GM23338 (cell line): Measurements from ENCODE around the gene PIGZ. TPM values are rescaled to one million over a fixed set of nuclear protein-coding genes. Genes with fewer than 3 reads are reported as not detected.

Source experiments
- ATAC-seq: fragments of 200-7000 bp; cut with Tn5 transposase; 3 replicates; pipeline ENCODE4 v1.9.1; 2020
- DNase-seq: peaks from one replicate; pipeline ENCODE4 v3.0.0-alpha.2; 2015; ENCODE audit warnings: low spot score
- H2AFZ ChIP-seq: fragments of 200-600 bp; sonication (generic); 2 replicates; pipeline ENCODE4 v1.8.0; 2016; ENCODE audit warnings: antibody characterized with exemption, mild to moderate bottlenecking, moderate library complexity
- H3F3A ChIP-seq: fragments of 200-600 bp; sonication (generic); replicated peaks from 2 replicates; pipeline ENCODE4 v1.8.0; 2017; ENCODE audit warnings: antibody characterized with exemption, mixed run types, low read depth
- H3K27ac ChIP-seq: fragments of 200-600 bp; sonication (generic); 2 replicates; pipeline ENCODE4 v1.6.1; 2016; ENCODE audit warnings: low read depth
- H3K27me3 ChIP-seq: fragments of 200-600 bp; sonication (generic); 2 replicates; pipeline ENCODE4 v1.8.0; 2016; ENCODE audit warnings: mild to moderate bottlenecking, mixed run types, moderate library complexity; ENCODE audit not compliant: insufficient read depth
- H3K36me3 ChIP-seq: fragments of 200-600 bp; sonication (generic); 2 replicates; pipeline ENCODE4 v1.8.0; 2016; ENCODE audit warnings: mild to moderate bottlenecking; ENCODE audit not compliant: insufficient read depth
- H3K4me1 ChIP-seq: fragments of 200-600 bp; sonication (generic); 2 replicates; pipeline ENCODE4 v1.8.0; 2016; ENCODE audit warnings: mild to moderate bottlenecking, moderate library complexity; ENCODE audit not compliant: insufficient read depth
- H3K4me2 ChIP-seq: fragments of 200-600 bp; sonication (generic); 2 replicates; pipeline ENCODE4 v1.7.1; 2017; ENCODE audit warnings: mixed run types
- H3K4me3 ChIP-seq: fragments of 200-600 bp; sonication (generic); 2 replicates; pipeline ENCODE4 v1.6.1; 2016; ENCODE audit warnings: mixed run types
- H3K79me2 ChIP-seq: fragments of 200-600 bp; sonication (generic); replicated peaks from 2 replicates; pipeline ENCODE4 v1.8.0; 2017; ENCODE audit warnings: mild to moderate bottlenecking; ENCODE audit not compliant: insufficient read depth
- H3K9me2 ChIP-seq: fragments of 200-600 bp; sonication (generic); 2 replicates; pipeline ENCODE4 v1.8.0; 2017; ENCODE audit not compliant: insufficient read depth
- H4K20me1 ChIP-seq: fragments of 200-600 bp; sonication (generic); replicated peaks from 2 replicates; pipeline ENCODE4 v1.8.0; 2017; ENCODE audit warnings: mild to moderate bottlenecking; ENCODE audit not compliant: insufficient read depth
- H3K27ac Mint-ChIP-seq: 2 replicates; pipeline ENCODE4 v1.8.0; 2020; ENCODE audit warnings: inconsistent platforms, mild to moderate bottlenecking, moderate library complexity, mixed read lengths
- H3K27me3 Mint-ChIP-seq: 3 replicates; pipeline ENCODE4 v1.8.0; 2022; ENCODE audit warnings: low read depth, mild to moderate bottlenecking, moderate library complexity, mixed read lengths, inconsistent platforms; ENCODE audit not compliant: insufficient read depth, poor library complexity
- H3K36me3 Mint-ChIP-seq: 3 replicates; pipeline ENCODE4 v1.8.0; 2021; ENCODE audit warnings: low read depth, mild to moderate bottlenecking, inconsistent platforms, moderate library complexity, mixed read lengths
- H3K4me1 Mint-ChIP-seq: 3 replicates; pipeline ENCODE4 v1.8.0; 2020; ENCODE audit warnings: mild to moderate bottlenecking, inconsistent platforms, mixed read lengths
- H3K4me3 Mint-ChIP-seq: 3 replicates; pipeline ENCODE4 v1.8.0; 2021; ENCODE audit warnings: moderate library complexity, mild to moderate bottlenecking, inconsistent platforms, mixed read lengths
- H3K9me3 Mint-ChIP-seq: 3 replicates; pipeline ENCODE4 v1.8.0; 2020; ENCODE audit warnings: moderate library complexity, mild to moderate bottlenecking, inconsistent platforms, mixed read lengths
- EZH2 ChIP-seq: fragments of 200-600 bp; sonication (generic); IDR thresholded peaks from one replicate; pipeline ENCODE4 v1.8.0; 2017; ENCODE audit warnings: antibody characterized with exemption, mild to moderate bottlenecking, low read depth; ENCODE audit not compliant: unreplicated experiment
- EZH2phosphoT487 ChIP-seq: fragments of 200-600 bp; sonication (generic); IDR thresholded peaks from one replicate; pipeline ENCODE4 v1.8.1; 2018; ENCODE audit warnings: antibody characterized with exemption; ENCODE audit not compliant: unreplicated experiment
- JUNB ChIP-seq: IDR thresholded peaks from one replicate; pipeline ENCODE4 v1.6.1; 2016; ENCODE audit warnings: antibody characterized with exemption; ENCODE audit not compliant: unreplicated experiment
- NANOG ChIP-seq: IDR thresholded peaks from 2 replicates; pipeline ENCODE4 v1.6.1; 2016; ENCODE audit warnings: antibody characterized with exemption, borderline replicate concordance
- STAT1 ChIP-seq: IDR thresholded peaks from one replicate; pipeline ENCODE4 v1.6.1; 2016; ENCODE audit warnings: antibody characterized with exemption; ENCODE audit not compliant: unreplicated experiment
- ZNF331 ChIP-seq: fragments of 250-450 bp; sonication (Bioruptor Pico); IDR thresholded peaks from 2 replicates; pipeline ENCODE4 v1.5.0; 2020; ENCODE audit warnings: low read depth, mild to moderate bottlenecking, moderate library complexity
- polyA plus RNA-seq: library from polyadenylated mRNA; unstranded; fragments of >200 nt; fragmentation: Nextera tagmentation; extraction: Ambion mirVana; gene quantifications from 2 replicates; pipeline ENCODE4 v1.2.1, GENCODE V29; 2016
- total RNA-seq: library from RNA; depleted of rRNA; stranded (reverse); fragments of >200 nt; shearing (Covaris generic); gene quantifications from 2 replicates; pipeline ENCODE4 v1.2.3, GENCODE V29; 2014
- TF ChIP-seq, protein P1 (sequence below): IDR thresholded peaks from one replicate; pipeline ENCODE4 v1.6.1; 2018; ENCODE audit warnings: antibody characterized with exemption; ENCODE audit not compliant: unreplicated experiment
- TF ChIP-seq, protein P2 (sequence below): IDR thresholded peaks from 2 replicates; pipeline ENCODE4 v1.6.1; 2016; ENCODE audit warnings: antibody characterized with exemption
- TF ChIP-seq, protein P3 (sequence below): fragments of 250-450 bp; sonication (Bioruptor Pico); IDR thresholded peaks from 2 replicates; pipeline ENCODE4 v1.5.0; 2020; ENCODE audit warnings: mild to moderate bottlenecking, moderate library complexity

Gene PIGZ
- total and polyA plus RNA-seq, 2 experiments from 2014 or later = 0.16 TPM; not detected in 1

DNA sequence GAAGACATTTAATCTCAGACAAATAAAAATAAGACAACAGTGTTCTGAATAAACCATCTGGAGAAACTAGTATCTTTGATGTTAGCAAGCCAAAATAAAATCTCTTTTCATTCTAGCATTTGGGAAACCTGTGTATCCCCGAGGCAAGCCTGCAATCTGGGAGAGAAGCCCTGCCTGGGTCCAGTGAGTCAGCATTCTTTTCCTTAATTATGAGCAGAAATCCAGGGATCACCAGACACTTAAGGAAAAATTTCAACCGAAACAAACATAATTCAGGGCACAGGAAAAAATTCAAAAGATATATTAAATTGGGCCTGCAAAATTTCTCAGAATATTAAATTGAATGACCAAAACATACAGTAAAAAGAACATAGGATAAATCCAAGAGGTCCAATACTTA is 30.5 kb downstream of the PIGZ start:
- ATAC-seq = no peak
- no peaks in the 10 kb centered on the region; the same call in 1 of the 2 replicates for H3K4me1 ChIP-seq
- H3K36me3 ChIP-seq = peaks cover 53% of the 10 kb centered on the region
- peaks cover 71% of the 10 kb centered on the region for H3K36me3 Mint-ChIP-seq
- H3K27ac ChIP-seq = 0 out of 2 replicates have a peak overlapping the region, but pooled peaks have one; percentile 75
- no peak overlapping the region for H3K4me3 Mint-ChIP-seq
- peaks cover 21% of the 10 kb centered on the region for H4K20me1 ChIP-seq
- peaks cover 15% of the 10 kb centered on the region for H3K27me3 Mint-ChIP-seq
- H3K4me3 ChIP-seq = no peak overlapping the region
- H3K9me2 ChIP-seq = no peaks in the 10 kb centered on the region
- no peaks in the 10 kb centered on the region for H3K27me3 ChIP-seq
- H3F3A ChIP-seq = peaks cover 15% of the 10 kb centered on the region
- no peaks in the 10 kb centered on the region; the same call in 2 of the 3 replicates for H3K9me3 Mint-ChIP-seq
- no peak overlapping the region for H3K4me2 ChIP-seq
- H3K79me2 ChIP-seq = peaks cover 50% of the 10 kb centered on the region
- no peak for DNase-seq
- peaks cover 5% of the 10 kb centered on the region; the same call in 2 of the 3 replicates for H3K4me1 Mint-ChIP-seq
- TF ChIP-seq EZH2 = no peak
- no peak for TF ChIP-seq STAT1
- TF ChIP-seq JUNB = no peak
- TF ChIP-seq, protein P1, sequence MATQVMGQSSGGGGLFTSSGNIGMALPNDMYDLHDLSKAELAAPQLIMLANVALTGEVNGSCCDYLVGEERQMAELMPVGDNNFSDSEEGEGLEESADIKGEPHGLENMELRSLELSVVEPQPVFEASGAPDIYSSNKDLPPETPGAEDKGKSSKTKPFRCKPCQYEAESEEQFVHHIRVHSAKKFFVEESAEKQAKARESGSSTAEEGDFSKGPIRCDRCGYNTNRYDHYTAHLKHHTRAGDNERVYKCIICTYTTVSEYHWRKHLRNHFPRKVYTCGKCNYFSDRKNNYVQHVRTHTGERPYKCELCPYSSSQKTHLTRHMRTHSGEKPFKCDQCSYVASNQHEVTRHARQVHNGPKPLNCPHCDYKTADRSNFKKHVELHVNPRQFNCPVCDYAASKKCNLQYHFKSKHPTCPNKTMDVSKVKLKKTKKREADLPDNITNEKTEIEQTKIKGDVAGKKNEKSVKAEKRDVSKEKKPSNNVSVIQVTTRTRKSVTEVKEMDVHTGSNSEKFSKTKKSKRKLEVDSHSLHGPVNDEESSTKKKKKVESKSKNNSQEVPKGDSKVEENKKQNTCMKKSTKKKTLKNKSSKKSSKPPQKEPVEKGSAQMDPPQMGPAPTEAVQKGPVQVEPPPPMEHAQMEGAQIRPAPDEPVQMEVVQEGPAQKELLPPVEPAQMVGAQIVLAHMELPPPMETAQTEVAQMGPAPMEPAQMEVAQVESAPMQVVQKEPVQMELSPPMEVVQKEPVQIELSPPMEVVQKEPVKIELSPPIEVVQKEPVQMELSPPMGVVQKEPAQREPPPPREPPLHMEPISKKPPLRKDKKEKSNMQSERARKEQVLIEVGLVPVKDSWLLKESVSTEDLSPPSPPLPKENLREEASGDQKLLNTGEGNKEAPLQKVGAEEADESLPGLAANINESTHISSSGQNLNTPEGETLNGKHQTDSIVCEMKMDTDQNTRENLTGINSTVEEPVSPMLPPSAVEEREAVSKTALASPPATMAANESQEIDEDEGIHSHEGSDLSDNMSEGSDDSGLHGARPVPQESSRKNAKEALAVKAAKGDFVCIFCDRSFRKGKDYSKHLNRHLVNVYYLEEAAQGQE = no peak
- no peak for TF ChIP-seq EZH2phosphoT487
- TF ChIP-seq, protein P2, sequence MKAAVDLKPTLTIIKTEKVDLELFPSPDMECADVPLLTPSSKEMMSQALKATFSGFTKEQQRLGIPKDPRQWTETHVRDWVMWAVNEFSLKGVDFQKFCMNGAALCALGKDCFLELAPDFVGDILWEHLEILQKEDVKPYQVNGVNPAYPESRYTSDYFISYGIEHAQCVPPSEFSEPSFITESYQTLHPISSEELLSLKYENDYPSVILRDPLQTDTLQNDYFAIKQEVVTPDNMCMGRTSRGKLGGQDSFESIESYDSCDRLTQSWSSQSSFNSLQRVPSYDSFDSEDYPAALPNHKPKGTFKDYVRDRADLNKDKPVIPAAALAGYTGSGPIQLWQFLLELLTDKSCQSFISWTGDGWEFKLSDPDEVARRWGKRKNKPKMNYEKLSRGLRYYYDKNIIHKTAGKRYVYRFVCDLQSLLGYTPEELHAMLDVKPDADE = no peak
- TF ChIP-seq ZNF331 (CRISPR knock-in tag) = no peak
- TF ChIP-seq, protein P3, sequence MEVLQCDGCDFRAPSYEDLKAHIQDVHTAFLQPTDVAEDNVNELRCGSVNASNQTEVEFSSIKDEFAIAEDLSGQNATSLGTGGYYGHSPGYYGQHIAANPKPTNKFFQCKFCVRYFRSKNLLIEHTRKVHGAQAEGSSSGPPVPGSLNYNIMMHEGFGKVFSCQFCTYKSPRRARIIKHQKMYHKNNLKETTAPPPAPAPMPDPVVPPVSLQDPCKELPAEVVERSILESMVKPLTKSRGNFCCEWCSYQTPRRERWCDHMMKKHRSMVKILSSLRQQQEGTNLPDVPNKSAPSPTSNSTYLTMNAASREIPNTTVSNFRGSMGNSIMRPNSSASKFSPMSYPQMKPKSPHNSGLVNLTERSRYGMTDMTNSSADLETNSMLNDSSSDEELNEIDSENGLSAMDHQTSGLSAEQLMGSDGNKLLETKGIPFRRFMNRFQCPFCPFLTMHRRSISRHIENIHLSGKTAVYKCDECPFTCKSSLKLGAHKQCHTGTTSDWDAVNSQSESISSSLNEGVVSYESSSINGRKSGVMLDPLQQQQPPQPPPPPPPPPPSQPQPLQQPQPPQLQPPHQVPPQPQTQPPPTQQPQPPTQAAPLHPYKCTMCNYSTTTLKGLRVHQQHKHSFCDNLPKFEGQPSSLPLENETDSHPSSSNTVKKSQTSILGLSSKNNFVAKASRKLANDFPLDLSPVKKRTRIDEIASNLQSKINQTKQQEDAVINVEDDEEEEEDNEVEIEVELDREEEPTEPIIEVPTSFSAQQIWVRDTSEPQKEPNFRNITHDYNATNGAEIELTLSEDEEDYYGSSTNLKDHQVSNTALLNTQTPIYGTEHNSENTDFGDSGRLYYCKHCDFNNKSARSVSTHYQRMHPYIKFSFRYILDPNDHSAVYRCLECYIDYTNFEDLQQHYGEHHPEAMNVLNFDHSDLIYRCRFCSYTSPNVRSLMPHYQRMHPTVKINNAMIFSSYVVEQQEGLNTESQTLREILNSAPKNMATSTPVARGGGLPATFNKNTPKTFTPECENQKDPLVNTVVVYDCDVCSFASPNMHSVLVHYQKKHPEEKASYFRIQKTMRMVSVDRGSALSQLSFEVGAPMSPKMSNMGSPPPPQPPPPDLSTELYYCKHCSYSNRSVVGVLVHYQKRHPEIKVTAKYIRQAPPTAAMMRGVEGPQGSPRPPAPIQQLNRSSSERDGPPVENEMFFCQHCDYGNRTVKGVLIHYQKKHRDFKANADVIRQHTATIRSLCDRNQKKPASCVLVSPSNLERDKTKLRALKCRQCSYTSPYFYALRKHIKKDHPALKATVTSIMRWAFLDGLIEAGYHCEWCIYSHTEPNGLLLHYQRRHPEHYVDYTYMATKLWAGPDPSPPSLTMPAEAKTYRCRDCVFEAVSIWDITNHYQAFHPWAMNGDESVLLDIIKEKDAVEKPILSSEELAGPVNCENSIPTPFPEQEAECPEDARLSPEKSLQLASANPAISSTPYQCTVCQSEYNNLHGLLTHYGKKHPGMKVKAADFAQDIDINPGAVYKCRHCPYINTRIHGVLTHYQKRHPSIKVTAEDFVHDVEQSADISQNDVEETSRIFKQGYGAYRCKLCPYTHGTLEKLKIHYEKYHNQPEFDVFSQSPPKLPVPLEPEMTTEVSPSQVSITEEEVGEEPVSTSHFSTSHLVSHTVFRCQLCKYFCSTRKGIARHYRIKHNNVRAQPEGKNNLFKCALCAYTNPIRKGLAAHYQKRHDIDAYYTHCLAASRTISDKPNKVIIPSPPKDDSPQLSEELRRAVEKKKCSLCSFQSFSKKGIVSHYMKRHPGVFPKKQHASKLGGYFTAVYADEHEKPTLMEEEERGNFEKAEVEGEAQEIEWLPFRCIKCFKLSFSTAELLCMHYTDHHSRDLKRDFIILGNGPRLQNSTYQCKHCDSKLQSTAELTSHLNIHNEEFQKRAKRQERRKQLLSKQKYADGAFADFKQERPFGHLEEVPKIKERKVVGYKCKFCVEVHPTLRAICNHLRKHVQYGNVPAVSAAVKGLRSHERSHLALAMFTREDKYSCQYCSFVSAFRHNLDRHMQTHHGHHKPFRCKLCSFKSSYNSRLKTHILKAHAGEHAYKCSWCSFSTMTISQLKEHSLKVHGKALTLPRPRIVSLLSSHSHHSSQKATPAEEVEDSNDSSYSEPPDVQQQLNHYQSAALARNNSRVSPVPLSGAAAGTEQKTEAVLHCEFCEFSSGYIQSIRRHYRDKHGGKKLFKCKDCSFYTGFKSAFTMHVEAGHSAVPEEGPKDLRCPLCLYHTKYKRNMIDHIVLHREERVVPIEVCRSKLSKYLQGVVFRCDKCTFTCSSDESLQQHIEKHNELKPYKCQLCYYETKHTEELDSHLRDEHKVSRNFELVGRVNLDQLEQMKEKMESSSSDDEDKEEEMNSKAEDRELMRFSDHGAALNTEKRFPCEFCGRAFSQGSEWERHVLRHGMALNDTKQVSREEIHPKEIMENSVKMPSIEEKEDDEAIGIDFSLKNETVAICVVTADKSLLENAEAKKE (CRISPR knock-in tag) = no peak
- TF ChIP-seq NANOG = no peak
- H3K27ac Mint-ChIP-seq = peak overlapping the region; percentile 81
- H2AFZ ChIP-seq = no peak overlapping the region
